HTR-8/SVneo (cell line): ENCODE measurements around the gene ALMS1.
"Not testable (repeated sequence)": the region's sequence is repeated elsewhere in the genome, so short reads cannot be mapped to it uniquely, and the experiment has no call there.

Experiments used
- DNase-seq: peaks from one replicate; pipeline ENCODE4 v3.0.0; 2011; ENCODE audit warnings: low spot score, mixed read lengths; ENCODE audit not compliant: insufficient read length
- FAIRE-seq: peaks from 2 replicates; lab custom pipeline; 2011; peaks lifted over from hg19 to GRCh38; lab: Jason Lieb, UNC

The ALMS1 gene

DNA sequence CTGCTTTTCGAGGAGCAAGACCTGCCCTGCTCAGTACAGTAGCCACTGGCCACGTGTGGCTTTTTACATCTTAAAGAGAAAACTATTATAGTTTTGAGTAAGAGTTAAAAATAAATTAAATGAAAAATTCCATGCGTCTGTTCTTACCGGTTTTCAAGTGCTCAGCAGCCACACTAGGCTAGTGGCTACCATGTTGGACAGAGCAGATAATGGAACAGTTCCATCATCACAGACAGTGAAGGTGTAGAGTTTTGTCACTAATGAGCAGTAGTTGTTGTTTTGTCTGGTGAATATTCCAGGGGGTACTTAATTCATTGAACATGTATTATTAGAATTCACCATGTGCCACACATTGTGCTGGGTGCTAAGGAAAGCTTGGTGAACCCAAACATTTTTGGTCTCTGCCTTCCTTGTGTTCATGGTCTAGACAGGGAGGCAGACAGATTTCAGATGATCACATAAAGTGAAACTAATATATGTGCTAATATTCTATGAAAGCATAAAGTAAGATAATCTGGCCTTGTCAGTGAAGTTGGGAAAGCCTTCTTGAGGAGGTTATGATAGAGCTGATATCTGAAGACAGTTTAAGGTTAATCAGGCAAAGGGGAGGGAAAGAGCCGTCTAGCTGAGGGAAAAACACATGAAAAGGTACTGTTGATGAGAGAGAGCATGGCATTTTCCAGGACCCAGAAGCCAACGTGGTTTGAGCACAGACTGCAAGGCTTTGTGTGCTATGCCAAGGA, 1.4 kb downstream of the ALMS1 start:
- FAIRE-seq (no peak), DNase-seq (no peak)

DNA sequence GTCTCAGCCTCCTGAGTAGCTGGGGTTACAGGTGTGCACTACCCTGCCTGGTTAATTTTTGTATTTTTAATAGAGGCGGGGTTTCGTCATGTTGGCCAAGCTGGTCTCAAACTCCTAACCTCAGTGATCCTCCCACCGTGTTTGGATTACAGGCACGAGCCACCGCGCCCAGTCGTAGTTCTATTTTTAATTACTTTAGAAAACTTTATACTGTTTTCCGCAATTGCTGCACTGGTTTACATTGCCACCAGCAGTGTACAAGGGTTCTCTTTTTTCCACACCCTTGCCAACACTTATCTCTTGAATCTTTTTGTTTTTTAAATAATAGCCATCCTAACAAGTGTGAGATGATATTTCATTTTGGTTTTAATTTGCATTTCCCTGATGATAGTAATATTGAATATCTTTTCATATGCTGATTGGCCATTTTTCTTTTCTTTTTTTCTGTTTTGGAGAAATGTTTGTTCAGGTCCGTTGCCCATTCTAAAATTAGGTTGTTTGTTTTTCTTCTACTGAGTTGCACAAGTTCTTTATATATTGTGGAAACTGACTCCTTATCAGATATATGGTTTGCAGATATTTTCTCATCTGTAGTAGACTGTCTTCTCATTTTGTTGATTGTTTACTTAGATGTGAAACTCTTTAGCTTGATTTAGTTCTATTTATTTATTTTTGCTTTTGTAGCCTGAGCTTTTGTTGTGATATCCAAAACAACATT, 16.9 kb downstream of the ALMS1 start:
- no peak for FAIRE-seq

DNA sequence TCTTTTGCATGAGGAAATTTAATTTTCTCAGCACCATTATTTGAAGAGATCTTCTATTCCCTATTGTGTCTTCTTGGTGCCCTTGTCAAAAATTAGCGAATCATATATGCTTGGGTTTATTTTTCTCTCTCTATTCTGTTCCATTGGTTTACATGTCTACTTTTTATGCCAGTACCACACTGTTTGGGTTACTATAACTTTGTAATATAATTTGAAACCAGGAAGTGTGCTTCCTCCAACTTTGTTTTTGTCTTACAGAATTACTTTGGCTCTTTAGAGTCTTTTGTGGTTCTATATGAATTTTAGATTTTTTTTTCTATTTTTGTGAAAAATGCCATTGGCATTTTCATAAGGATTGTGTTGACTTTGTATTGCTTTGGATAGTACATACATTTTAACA, 17.6 kb downstream of the ALMS1 start:
- no peak for DNase-seq

More for the DNA sequence above, 16.9 kb downstream of the ALMS1 start:
- no peak for DNase-seq

DNA sequence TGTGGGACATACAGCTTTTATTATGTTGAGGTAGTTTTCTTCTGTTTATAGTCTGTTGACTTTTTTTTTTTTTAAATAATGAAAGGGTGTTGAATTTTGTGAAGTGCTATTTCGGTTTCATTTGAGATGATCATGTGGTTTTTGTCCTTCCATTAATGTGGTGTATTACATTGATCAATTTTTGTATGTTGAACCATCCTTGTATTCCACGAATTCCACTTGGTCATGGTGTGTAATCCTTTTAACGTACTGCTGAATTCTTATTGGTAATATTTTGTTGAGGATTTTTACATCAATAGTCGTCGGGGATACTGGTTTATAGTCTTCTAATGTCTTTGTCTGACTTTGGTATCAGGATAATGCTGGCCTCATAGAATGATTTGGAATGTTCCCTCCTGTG, 18.8 kb downstream of the ALMS1 start:
- FAIRE-seq = no peak
- no peak for DNase-seq

More for the DNA sequence above, 17.6 kb downstream of the ALMS1 start:
- FAIRE-seq = no peak

DNA sequence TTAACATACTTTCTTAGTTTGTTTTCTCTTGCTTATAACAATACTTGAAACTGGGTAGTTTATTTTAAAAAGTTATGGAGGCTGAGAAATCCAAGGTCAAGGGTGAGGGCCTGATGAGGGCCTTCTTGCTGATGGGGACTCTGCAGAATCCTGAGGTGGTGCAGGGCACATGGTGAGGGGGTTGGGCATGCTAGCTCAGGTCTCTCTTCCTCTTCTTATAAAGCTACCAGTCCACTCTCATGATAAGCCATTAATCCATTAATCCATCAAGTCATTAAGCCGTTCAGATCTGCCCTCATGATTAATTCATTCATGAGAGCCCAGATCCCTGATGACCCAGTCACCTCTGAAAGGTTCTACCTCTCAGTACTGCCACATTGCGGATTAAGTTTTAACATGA, 21.4 kb downstream of the ALMS1 start:
- DNase-seq (no peak), FAIRE-seq (no peak)

DNA sequence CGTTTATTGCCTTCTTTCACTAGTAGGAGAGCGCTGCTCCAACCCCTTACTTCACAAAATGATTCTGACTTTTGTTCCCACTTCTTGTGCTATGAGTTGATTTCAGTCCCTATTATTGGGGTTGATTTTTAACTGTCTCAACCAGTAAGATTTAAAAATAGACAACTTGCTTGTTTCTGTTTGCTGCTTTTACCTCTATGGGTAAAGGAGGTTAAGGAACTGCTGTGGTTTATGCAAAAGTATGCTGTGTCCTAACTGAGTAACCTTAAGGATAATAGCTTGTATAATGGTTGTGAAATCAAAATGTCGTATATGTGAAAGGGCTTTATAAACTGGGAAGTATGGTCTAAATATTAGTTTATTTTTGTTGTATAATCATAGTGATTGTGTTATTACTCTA, 22.6 kb downstream of the ALMS1 start:
- DNase-seq (no peak), FAIRE-seq (no peak)

DNA sequence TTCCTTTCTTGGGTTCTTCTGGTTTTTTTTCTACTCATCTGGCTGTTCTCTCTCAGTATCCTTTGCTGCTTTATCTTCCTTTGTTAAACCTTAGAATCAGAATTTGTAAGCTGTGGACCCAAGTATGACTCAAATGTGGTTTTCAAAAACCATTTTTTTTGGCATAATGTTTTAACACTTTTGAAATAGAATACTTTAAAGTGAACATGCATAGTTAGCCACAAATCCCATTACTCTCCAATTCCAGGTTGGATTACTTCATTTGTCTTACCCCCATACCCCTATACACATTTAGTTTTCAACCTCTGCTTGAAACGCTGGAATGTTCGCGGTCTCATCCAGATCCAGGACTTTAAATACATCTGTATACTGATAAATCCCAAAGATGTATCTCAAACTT, 29.1 kb downstream of the ALMS1 start:
- FAIRE-seq = no peak
- no peak for DNase-seq

DNA sequence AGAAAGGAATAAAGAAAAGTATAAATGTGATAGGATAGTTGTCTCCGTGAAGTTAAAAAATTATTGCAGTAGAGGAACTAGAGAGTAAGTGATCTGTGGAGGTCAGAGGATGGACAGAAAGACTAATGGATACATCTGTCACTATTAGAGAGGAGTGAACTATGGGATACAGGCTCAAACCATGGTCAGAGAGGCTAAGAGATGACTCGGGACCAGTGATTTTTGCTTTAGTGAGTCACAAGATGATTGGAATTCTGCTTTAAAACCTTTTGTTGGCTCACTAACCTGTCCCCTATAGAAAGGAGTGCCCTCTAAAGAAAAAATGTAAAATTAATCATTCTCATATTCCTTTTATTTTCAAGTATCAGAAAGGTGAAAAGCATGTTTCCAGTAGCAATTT, 30.3 kb downstream of the ALMS1 start:
- no peak for DNase-seq
- FAIRE-seq = no peak

DNA sequence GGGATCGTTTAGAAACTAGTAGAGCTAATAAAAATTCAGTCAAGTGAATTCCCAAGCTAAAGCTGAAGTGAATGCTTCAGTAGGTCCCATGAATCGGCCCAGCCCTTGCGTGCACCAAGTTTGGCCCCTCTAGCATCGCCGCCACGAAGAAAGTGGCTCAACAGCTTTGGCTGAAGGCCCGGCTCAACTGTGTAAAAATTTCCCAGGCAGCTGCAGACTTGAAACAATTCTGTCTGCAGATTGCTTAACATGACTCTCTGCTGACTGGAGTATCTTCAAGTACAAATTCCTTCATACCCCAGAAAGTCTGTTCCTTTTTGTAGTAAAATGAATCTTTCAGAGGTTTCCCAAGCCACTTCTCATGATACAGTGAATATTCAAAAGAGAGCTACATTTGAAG, 32.7 kb downstream of the ALMS1 start:
- peak; percentile 59 for FAIRE-seq
- DNase-seq = no peak

DNA sequence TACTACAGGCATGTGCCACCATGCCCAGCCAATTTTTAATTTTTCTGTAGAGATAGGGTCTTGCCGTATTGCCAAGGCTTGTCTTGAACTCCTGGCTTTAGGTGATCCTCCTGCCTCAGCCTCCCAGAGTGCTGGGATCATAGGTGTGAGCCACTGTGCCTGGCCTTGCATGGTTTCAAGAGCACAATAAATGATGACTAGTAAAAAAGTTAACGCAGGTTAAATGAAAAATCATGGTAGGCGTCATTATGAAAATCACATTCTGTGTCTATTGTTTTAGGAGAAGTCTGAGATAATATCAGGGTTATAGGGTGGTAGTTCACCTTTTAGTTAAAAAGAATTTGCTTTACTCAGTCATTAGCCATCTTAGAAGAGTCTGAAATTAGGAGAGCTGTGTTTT, 38.3 kb downstream of the ALMS1 start:
- DNase-seq (no peak), FAIRE-seq (no peak)

DNA sequence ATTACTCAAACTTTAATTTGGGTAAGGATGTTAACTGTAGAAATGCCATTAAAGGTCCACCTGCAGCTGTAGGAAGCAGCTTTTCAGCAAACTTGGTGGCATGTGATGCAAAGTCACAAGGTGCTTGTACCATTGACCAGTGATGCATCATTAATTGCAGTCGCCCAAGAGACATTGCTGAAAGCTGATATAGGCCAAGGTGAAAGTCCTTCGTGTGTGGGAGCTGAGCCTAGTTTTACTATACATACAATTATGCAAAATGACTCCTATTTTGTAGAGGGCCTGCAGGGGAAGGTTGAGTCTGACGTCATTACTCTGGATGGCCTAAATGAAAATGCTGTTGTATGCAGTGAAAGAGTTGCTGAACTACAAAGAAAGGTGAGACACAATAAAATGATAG, 40.5 kb downstream of the ALMS1 start:
- DNase-seq (no peak), FAIRE-seq (no peak)

DNA sequence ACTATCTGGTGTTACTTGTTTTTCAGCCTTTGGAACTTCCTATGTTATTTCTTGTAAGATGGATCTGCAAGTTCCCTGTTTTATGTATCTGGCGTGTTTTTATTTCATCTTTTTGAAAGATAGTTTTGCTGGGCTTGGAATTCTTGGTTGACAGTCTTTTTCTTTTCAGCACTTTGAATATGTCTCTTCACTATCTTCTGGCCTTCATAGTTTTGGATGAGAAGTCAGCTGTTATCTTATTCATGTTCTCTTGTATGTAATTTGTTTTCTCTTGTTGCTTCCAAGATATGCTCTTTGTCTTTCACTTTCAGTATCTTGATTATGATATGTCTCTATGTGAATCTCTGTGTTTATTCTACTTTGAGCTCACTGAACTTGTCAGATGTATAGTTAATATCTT, 50.4 kb downstream of the ALMS1 start:
- FAIRE-seq (no peak), DNase-seq (no peak)

DNA sequence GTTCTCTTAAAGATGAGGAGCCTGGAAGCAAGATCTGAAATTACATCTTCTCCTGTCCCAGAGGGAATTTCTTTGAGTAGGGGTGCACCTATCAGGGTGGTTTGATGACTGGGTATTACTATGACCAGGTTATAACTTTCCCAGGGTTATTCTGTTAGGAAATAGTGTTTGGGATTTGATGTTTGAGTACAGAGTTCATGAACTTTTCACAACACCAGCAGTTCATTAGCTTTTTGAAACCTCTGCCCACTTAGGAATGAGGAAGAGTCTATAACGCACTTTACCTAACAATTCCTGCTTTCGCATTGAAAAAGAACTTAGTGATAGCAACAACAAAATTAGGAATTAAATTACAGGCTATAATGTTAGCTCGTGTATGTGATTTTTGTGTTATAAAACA, 58.6 kb downstream of the ALMS1 start:
- DNase-seq (no peak), FAIRE-seq (no peak)

DNA sequence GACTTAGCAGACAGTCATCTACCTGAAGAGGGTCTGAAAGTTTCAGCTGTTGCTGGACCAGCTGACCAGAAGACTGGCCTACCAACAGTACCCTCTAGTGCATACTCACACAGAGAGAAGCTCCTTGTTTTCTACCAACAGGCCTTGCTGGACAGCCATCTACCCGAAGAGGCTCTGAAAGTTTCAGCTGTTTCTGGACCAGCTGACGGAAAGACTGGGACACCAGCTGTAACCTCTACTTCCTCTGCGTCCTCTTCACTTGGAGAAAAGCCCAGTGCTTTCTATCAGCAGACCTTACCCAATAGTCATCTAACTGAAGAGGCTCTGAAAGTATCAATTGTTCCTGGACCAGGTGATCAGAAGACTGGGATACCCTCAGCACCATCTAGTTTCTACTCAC, 63.2 kb downstream of the ALMS1 start:
- DNase-seq = no peak
- peak; percentile 26 for FAIRE-seq

DNA sequence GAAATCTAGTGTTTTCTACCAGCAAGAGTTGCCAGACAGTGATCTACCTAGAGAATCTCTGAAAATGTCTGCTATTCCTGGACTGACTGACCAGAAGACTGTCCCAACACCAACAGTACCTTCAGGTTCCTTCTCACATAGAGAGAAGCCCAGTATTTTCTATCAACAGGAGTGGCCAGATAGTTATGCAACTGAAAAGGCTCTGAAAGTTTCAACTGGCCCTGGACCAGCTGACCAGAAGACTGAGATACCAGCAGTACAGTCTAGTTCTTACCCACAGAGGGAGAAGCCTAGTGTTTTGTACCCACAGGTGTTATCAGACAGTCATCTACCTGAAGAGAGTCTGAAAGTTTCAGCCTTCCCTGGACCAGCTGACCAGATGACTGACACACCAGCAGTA, 63.8 kb downstream of the ALMS1 start:
- peak; percentile 36 for FAIRE-seq
- DNase-seq = no peak

DNA sequence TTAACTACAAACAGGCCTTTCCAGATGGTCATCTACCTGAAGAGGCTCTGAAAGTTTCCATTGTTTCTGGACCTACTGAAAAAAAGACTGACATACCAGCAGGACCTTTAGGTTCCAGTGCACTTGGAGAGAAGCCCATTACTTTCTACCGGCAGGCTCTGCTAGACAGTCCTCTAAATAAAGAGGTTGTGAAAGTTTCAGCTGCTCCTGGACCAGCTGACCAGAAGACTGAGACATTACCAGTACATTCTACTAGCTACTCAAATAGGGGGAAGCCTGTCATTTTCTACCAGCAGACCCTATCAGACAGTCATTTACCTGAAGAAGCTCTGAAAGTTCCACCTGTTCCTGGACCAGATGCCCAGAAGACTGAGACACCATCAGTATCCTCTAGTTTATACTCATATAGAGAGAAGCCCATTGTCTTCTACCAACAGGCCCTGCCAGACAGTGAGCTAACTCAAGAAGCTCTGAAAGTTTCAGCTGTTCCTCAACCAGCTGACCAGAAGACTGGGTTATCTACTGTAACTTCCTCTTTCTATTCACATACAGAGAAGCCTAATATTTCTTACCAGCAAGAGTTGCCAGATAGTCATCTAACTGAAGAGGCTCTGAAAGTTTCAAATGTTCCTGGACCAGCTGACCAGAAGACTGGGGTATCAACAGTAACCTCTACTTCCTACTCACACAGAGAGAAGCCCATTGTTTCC, 65.8 kb downstream of the ALMS1 start:
- no peak for FAIRE-seq
- no peak for DNase-seq

DNA sequence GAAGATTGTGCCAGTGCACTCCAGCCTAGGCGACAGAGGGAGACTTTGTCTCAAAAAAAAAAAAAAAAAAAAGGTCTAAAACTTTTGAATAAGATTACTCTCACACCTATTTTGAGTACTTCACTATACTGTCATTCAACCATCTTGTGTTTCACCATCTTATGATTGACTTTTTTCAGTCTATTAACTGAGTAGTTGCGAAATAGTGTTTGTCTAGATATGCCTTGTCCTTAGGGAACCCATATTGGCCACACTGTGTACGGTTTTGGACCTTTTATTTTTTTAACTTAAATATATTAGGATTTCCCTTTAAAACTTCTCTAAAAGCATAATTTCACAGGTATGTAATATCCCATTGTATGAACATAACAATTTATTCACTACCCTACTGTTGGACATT, 72.3 kb downstream of the ALMS1 start:
- no peak for DNase-seq
- no peak for FAIRE-seq

DNA sequence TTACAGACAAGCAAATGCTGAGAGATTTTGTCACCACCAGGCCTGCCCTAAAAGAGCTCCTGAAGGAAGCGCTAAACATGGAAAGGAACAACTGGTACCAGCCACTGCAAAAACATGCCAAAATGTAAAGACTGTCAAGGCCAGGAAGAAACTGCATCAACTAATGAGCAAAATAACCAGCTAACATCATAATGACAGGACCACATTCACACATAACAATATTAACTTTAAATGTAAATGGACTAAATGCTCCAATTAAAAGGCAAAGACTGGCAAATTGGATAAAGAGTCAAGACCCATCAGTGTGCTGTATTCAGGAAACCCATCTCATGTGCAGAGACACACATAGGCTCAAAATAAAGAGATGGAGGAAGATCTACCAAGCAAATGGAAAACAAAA, 76.8 kb downstream of the ALMS1 start:
- FAIRE-seq = not testable (repeated sequence)

DNA sequence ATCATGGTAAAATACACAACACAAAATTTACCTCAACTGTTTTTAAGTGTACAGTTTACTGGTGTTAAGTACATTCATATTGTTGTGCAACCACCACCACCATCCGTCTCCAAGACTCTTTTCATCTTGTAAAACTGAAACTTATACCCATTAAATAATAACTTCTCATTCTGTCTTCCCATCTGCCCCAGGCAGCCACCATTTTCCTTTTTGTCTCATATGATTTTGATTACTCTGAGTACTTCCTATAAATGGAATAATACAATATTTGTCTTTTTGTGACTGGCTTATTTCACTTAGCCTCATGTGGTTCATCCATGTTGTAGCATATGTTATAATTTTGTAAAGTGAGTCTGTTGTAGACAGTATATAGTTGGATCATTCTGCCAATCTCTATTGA, 82.7 kb downstream of the ALMS1 start:
- DNase-seq (no peak), FAIRE-seq (no peak)

More for the DNA sequence above, 76.8 kb downstream of the ALMS1 start:
- DNase-seq = not testable (repeated sequence)

DNA sequence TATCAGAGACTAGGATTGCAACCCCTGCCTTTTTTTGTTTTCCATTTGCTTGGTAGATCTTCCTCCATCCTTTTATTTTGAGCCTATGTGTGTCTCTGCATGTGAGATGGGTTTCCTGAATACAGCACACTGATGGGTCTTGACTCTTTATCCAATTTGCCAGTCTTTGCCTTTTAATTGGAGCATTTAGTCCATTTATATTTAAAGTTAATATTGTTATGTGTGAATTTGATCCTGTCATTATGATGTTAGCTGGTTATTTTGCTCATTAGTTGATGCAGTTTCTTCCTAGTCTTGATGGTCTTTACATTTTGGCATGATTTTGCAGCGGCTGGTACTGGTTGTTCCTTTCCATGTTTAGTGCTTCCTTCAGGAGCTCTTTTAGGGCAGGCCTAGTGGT, 98.2 kb downstream of the ALMS1 start:
- DNase-seq, FAIRE-seq: not testable (repeated sequence)

DNA sequence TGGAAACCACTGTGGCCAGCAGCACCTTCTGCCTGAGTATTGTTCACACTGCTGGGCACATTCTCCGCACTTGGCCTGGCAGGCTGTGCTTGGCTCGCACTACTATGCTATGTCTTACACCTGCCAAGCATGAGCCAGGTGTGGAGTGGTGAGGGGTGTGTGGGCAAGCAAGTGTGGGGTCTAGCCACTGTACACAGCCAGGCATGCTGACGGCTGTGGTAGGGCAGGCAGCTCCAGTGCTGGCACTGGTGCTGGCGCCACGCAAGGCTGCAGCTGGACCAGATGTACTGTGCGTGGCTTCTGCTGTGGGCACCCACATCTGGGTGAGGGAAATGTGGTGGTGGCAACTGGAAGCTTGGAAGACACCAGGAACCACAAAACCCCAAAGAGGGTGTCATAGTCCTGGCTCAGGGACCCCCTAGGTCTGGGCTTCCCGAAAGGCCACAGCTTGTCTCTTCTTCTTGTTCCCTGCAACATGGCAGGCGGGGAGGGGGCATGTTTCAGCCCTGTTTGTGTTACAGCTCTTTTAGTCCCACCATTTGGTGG, 101.5 kb downstream of the ALMS1 start:
- FAIRE-seq (no peak), DNase-seq (no peak)
